CD4-positive, alpha-beta T cell treated with Interleukin-6 at 100 ng/mL for 8 hours (primary cell): Measurements from ENCODE around the gene SRPX2.

Source experiments
- DNase-seq: peaks from one replicate; pipeline ENCODE4 v3.0.0-alpha.2; 2020; ENCODE audit warnings: mixed read lengths, low spot score

Gene SRPX2

GRCh38 chrX:100649550-100650356 is 5.8 kb downstream of the SRPX2 start:
- DNase-seq: no peak

DNA sequence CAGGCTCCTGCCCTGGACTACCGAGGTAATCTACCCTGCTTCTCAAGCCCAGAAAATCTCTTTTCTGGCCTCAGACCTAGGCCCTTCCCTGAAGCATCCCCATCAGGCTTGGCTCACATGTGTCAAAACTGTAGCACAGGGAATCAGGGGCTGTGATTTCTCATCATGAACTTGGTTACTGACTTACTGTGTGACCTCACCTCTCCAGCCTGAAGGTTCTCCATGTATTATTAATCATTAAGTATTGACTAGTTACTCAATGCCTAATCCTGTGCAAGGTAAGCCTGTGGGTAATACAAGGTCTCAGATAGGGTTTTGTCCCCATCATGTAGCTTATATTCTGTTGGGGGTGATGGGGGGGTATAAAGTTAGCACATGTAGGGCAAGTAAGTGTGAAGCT is 6.8 kb downstream of the SRPX2 start:
- DNase-seq: no peak

DNA sequence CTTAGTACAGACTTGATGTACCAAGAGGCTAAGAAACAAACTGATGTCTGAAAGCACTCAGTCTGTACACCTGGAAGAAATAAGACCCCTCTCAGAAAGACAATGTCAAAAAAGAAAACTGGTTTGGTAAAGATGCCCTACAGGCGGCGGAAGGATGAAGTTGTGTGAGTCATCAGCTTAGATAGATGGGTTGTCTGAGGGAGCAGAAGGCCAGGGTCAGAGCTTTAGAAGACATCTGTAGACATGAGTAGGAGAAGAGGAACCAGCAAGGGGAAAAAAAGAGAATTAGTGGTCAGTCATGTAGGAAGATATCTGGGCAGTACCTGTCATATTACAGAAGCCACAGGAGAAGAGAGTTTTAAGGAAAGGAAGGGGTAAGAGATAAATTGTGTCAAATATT is 8.3 kb downstream of the SRPX2 start:
- no peak for DNase-seq

DNA sequence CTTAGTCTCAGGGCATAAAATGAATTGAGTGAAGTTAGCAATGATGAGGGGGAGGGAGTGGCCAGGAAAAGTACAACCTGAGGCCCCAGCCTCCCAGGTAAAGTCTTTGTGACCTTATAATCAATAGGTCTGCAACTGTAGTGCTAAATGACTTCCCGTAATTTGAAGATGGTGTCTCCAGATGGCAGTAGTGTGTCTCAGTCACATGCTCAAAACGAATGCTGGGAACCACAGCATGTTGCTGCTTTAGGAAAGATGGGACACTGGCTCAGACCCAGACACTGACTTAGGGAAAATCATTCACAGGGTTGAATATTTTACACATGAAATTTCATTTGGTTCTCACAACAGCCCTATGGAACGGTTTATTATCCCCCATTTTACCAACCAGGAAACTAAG is 10.3 kb downstream of the SRPX2 start:
- DNase-seq: no peak

DNA sequence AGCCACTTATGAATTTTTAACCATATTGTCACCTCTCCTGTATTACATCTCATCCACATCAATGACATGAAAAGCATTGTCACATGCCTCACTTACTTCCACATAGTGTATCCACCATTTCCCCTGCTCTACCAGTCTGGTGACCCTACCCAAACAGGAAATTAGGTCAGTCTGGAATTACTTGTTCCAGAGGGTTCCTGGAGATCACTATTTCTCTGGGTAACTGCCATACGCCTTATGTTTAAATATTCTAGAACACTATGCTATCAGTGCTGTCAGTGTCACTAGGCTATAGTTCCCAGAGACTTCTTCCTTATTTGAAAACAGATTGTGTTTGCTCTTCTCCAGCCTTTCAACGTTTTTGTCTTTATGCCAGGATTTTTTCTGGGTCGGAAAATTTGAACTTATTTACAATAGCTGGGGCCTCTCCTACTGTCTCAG is 15.0 kb downstream of the SRPX2 start:
- no peak for DNase-seq

DNA sequence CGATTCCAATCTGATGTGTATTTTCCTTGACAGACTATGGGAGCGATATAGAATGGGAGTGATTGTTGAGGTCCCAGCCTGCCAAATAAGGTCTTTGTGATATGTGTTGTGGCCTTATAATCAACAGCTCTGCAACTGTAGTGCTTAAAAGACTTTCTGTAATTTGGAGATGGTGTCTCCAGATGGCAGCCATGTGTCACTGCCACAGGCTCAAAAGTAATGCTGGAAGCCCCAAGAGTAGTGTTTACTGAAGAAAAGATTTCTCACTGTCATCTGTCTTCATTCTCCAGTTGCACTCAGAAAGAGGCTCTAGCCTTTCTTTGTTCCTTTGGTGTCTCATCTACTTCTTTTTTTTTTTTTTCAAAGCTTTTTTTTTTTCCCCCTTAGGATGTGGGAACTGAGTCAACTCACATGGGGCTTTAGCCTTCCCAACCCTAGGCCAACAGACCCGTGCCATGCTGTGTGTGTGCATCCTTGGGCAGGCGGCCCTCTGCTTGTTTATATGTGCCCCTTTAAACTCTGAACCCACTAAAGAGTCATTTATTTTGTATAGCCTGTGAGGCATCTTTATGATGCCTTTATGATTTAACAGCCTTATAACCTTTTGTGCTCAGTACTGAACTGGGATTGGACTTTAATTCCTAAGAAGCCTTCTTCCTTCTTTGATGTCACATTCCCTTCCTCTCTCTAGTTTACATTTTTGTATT is 15.6 kb downstream of the SRPX2 start:
- DNase-seq: no peak

DNA sequence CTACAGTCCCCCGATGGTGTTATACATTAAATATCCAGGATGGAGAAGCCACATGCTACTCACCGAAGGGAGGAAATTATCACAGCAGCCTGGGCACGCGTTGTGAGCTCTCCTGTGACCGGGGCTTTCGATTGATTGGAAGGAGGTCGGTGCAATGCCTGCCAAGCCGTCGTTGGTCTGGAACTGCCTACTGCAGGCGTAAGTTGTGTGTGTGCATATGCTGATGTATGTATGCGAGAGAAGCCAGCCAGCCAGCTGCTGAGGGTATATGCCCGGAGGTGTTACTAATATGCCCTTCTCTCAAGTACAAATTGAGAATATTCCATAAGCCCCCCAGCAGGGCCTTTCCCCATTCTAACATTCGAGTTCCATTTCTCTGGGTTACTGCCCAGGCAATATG is 18.2 kb downstream of the SRPX2 start:
- no peak for DNase-seq

GRCh38 chrX:100662796-100663195 is 18.8 kb downstream of the SRPX2 start:
- no peak for DNase-seq

DNA sequence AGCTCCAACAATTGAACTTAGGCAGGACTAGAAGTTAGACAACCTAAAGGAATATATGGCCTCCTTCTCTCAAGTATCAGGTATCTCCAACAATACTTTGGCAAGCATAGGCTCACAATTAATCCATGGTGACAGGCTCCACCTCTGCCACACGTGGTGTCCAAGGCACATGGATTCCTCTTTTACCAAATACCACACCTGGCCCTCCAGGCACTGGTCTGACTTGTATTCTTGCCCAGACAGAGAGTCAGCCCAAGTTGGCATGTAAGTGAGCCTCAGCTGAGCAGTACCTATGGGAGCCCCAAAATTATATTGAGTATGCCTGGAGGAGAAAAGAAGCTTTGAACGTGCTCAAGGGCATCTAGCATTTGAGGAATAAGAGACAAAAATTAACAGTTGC is 19.6 kb downstream of the SRPX2 start:
- no peak for DNase-seq

GRCh38 chrX:100672966-100673365 is 29.0 kb downstream of the SRPX2 start:
- no peak for DNase-seq

GRCh38 chrX:100673397-100673953 is 29.5 kb downstream of the SRPX2 start:
- no peak for DNase-seq

DNA sequence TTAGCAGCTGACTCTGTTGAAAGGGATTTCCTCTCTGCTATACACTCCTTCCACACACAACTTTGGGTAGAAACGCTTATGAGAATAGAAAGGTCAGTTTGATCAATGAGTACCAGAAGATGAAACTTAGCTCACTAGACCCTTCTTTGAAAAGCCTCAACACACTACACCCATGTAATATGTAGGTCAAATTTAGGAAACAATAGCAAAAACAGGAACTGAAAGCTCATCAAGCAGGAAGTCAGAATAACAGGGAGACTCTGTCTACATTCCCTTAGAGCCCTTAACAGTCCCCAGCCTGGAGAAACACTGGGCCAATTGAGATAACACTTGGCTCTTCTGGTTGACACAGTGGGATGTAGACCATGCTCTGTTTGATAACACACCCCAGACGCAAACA is 30.7 kb downstream of the SRPX2 start:
- no peak for DNase-seq

DNA sequence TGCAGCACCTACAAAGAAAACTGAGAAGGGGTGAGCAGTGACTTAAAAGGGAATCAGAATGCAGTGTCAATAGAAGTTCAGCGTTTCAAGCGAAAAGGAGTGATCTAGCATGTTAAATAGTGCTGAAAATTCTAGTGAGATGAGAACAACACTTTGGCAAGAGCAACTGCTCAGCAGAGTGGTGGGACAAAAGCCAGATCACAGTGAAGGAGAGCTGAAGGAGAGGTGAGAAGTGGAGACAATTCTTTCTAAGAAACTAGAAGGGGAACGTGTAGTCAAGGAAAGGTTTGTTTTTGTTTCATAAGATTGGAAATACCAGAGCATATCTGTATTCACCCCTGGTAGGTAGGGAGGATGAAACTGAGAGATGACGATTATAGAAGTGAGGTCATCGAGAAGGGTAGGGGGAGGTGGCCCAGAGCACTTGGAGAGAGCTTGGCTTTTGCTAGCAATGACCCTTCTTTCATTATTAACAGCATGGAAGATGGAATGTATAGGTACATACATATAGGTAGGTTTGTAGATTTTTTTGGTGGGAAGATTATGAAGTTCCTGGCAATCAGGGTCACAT is 33.7 kb downstream of the SRPX2 start:
- no peak for DNase-seq

GRCh38 chrX:100680756-100681155 is 36.8 kb downstream of the SRPX2 start:
- no peak for DNase-seq

DNA sequence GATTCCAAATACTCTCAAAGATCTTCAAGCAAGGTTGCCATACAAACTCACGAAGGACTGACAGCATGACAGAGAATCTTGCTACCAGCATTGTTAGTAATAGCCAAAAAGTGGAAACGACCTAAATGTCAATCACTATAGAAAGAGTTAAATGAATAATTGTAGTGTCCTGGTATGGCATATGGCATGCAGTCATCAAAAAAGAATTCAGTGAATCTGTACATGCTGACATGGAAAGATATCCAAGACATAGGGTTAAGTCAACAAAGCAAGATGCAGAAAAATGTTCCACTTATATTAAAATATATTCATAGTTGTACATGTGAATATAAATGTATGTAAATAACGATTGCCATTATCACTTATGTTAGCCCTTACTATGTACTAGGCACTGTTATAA is 37.6 kb downstream of the SRPX2 start:
- no peak for DNase-seq

- no peak for DNase-seq
Measured at GRCh38 chrX:100682939-100683338, 38.9 kb downstream of the SRPX2 start.

DNA sequence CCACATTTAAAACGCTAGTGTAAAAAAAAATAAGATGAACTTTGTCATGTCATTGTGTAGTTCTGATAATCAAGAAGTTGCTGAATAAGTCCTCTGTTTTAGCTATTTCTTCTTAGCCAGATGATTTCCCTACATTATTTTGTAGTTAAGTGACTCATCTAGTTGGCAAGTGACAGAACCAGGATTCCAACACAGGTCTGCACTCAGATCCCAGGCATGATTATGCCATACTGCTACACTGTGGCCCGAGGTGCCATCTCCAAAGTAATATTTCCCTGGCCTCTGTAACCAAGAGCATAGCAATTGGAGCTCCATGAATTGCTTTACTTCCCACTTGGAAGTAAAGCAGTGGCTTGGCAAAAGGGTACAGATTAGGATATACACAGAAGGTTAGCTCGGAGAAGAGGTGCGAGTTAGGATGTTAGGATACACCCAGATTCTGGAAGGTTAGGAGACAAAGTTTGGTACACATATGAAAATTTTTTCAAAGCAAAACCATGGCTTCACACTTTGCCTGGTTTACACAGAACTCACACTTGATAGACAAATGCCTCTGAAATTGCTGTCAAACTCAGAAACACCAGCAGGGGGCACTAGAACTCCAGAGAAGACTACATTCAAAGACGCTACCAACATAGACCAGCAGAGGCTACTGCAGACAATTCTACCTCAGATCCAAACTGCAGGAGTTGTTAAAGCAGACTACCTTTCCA is 41.4 kb downstream of the SRPX2 start:
- DNase-seq: peak; percentile 56

GRCh38 chrX:100685997-100686305 is 42.0 kb downstream of the SRPX2 start:
- no peak for DNase-seq

DNA sequence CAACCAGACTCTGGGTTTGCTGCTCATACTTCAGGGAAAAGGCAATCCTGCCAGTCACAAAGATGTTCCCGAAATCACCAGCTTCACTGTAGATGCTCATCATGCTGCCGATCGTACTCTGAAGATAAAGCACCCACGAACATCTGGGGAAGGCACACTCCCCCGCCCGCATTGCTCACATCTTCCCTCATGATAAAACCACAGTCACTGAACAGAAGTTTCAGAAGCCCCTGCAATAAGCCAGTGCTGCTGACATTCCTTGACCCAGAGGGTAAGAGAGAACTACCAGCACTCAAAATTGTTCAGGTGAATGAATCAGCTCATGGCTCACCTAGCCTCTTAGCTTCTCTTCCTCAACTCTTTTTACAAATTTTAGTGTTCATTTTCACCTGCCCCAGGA is 43.1 kb downstream of the SRPX2 start:
- DNase-seq: no peak

- no peak for DNase-seq
Measured at GRCh38 chrX:100687546-100687945, 43.5 kb downstream of the SRPX2 start.

DNA sequence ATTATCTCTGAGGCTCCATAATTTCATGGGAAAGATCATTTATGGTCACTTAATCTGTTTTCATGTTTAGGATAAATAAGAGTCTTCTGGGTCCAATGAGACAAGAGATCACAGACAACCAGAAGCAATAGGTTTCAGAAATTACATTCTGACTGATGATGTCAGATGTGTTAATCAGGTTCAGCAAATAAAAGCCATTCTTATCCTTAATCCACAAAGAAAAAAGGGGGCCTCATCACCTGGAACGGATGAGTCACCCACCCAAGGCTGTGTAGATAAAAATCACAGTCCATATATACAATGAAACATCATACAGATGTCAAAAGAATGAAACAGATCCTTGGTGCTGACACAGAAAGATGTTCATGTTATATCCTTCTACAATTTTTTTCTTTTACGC is 51.3 kb downstream of the SRPX2 start:
- DNase-seq: no peak

GRCh38 chrX:100695991-100696390 is 52.0 kb downstream of the SRPX2 start:
- no peak for DNase-seq
